K562 (cell line): ENCODE data around the gene MMD2. TPM values are rescaled to one million over a fixed set of nuclear protein-coding genes. Genes with fewer than 3 reads are reported as not detected.

Source experiments
- ATAC-seq: fragments of 200-7000 bp; cut with Tn5 transposase; 3 replicates; pipeline ENCODE4 v1.9.1; 2020; ENCODE audit warnings: moderate library complexity
- BruUV-seq: library from RNA; stranded (reverse); fragments of 400-500 nt; replicated peaks from 2 replicates; lab custom pipeline; 2021; lab: Mats Ljungman, UMichigan
- CTCF ChIA-PET: fragments of 300-600 bp; formaldehyde crosslinking; extraction: SDS; loops from one replicate; lab custom pipeline; 2021; ENCODE audit warnings: low intra/inter-chr PET ratio; lab: Yijun Ruan, JAX
- POLR2A ChIA-PET: fragments of 300-600, 350-650 bp; sonication (Branson Sonifier 250); formaldehyde crosslinking; extraction: SDS; loops from one replicate; lab custom pipeline; 2021; ENCODE audit warnings: antibody characterized with exemption, inconsistent platforms; lab: Yijun Ruan, JAX
- DNase-seq, 4 experiments: peaks; one replicate each; pipeline versions ENCODE4 v3.0.0 to v3.0.0-alpha.2; 2011 to 2018; ENCODE audit warnings: low spot score in 3 of 4, mixed read lengths in 3 of 4; ENCODE audit errors: extremely low read depth in 1 of 4
- FAIRE-seq: peaks from 2 replicates; lab custom pipeline; 2011; peaks lifted over from hg19 to GRCh38; lab: Jason Lieb, UNC
- H2AFZ ChIP-seq: 2 replicates; pipeline ENCODE4 v1.6.0; 2011; ENCODE audit warnings: low read depth, low read length, control low read depth, inconsistent platforms
- H3K27ac ChIP-seq: fragments of 200-600 bp; 3 replicates; pipeline ENCODE4 v1.8.0; 2011; ENCODE audit warnings: low read depth, mild to moderate bottlenecking, control low read depth, inconsistent platforms, low read length, moderate library complexity, mixed read lengths; ENCODE audit errors: extremely low read depth
- H3K27me3 ChIP-seq, 2 experiments: fragments of 300-600 bp in 1 of 2; 2 replicates in 1 of 2; 3 replicates in 1 of 2; pipeline versions ENCODE4 v1.6.0 to v1.8.0; 2011; ENCODE audit warnings: inconsistent platforms in 2 of 2, low read length in 2 of 2, mild to moderate bottlenecking in 1 of 2, mixed read lengths in 1 of 2, moderate library complexity in 1 of 2; ENCODE audit not compliant: control insufficient read depth in 2 of 2, insufficient read depth in 2 of 2
- H3K36me3 ChIP-seq: fragments of 300-600 bp; 3 replicates; pipeline ENCODE4 v1.8.0; 2011; ENCODE audit warnings: mild to moderate bottlenecking, low read length, inconsistent platforms; ENCODE audit not compliant: control insufficient read depth, insufficient read depth
- H3K4me1 ChIP-seq, 2 experiments: fragments of 200-600 bp in 1 of 2; replicated peaks in 1 of 2; 2 replicates in 1 of 2; 3 replicates in 1 of 2; pipeline versions ENCODE4 v1.5.1 to v1.8.0; 2011; ENCODE audit warnings: inconsistent platforms in 2 of 2, low read length in 2 of 2, mild to moderate bottlenecking in 1 of 2, mixed read lengths in 1 of 2, moderate library complexity in 1 of 2; ENCODE audit not compliant: control insufficient read depth in 2 of 2, insufficient read depth in 2 of 2
- H3K4me2 ChIP-seq: 2 replicates; pipeline ENCODE4 v1.6.1; 2011; ENCODE audit warnings: low read length, control low read depth, inconsistent platforms, mixed read lengths; ENCODE audit not compliant: insufficient read depth
- H3K4me3 ChIP-seq: fragments of 200-600 bp; sonication (generic), shearing (Covaris generic); 2 replicates; pipeline ENCODE4 v1.5.1; 2016; ENCODE audit warnings: control low read depth, inconsistent platforms
- H3K79me2 ChIP-seq: fragments of 200-600 bp; 3 replicates; pipeline ENCODE4 v1.8.0; 2011; ENCODE audit warnings: low read length, inconsistent platforms; ENCODE audit not compliant: control insufficient read depth, insufficient read depth
- H3K9ac ChIP-seq, 2 experiments: 2 replicates each; pipeline versions ENCODE4 v1.6.0 to v1.6.1; 2011; ENCODE audit warnings: low read depth in 2 of 2, low read length in 2 of 2, control low read depth in 1 of 2, inconsistent platforms in 1 of 2, mild to moderate bottlenecking in 1 of 2, mixed read lengths in 1 of 2; ENCODE audit not compliant: insufficient read depth in 1 of 2
- H3K9me1 ChIP-seq: one replicate; pipeline ENCODE4 v1.6.0; 2011; ENCODE audit warnings: inconsistent platforms, mild to moderate bottlenecking, low read length, moderate library complexity; ENCODE audit not compliant: control insufficient read depth, insufficient read depth
- H3K9me3 ChIP-seq: replicated peaks from 2 replicates; pipeline ENCODE4 v1.5.1; 2011; ENCODE audit warnings: low read depth, low read length, inconsistent platforms; ENCODE audit not compliant: control insufficient read depth, insufficient read depth
- H4K20me1 ChIP-seq: replicated peaks from 2 replicates; pipeline ENCODE4 v1.6.1; 2011; ENCODE audit warnings: low read length, inconsistent platforms, mixed read lengths; ENCODE audit not compliant: control insufficient read depth, insufficient read depth
- ATF7 ChIP-seq: fragments of 450-650 bp; IDR thresholded peaks from 2 replicates; pipeline ENCODE4 v1.7.1; 2014; ENCODE audit warnings: mild to moderate bottlenecking, moderate library complexity
- CBFA2T3 ChIP-seq: fragments of 450-650 bp; IDR thresholded peaks from 2 replicates; pipeline ENCODE4 v1.6.1; 2017
- CREB1 ChIP-seq, 2 experiments: sonication (generic) in 1 of 2; formaldehyde crosslinking in 1 of 2; IDR thresholded peaks; 2 replicates each; pipeline versions ENCODE4 v1.6.1 to v1.8.0; 2012 to 2022; ENCODE audit warnings: inconsistent platforms in 1 of 2, mild to moderate bottlenecking in 1 of 2, missing genetic modification reagents in 1 of 2, moderate library complexity in 1 of 2
- CREM ChIP-seq: IDR thresholded peaks from 2 replicates; pipeline ENCODE4 v1.6.1; 2014; ENCODE audit warnings: antibody characterized with exemption, low read depth
- WGBS: fragments of 100-300 bp; shearing (Covaris generic); methylation state at CpG from one replicate; pipeline ENCODE4 v1.1.6; 2016; ENCODE audit warnings: low coverage, mixed read lengths; ENCODE audit not compliant: insufficient coverage; ENCODE audit errors: missing lambda C conversion rate; 5-methylcytosine and 5-hydroxymethylcytosine counted together
- in situ Hi-C: fragments of 300-500 bp; cut with MboI; formaldehyde crosslinking; loops from 4 replicates; pipeline ENCODE4 v1.15.0; 2018; ENCODE audit warnings: inconsistent platforms, mixed read lengths
- intact Hi-C: fragments of 100-400 bp; cut with micrococcal nuclease; formaldehyde crosslinking; loops from 2 replicates; pipeline ENCODE4 v1.14.2; 2022
- polyA plus RNA-seq, 8 experiments: library from polyadenylated mRNA; depleted of rRNA in 4 of 8; stranded (reverse) in 5 of 8; unstranded in 3 of 8; fragments of >200 nt; fragmentation: Nextera tagmentation in 2 of 8; fragmentation: Illumina TruSeq in 1 of 8; extraction: Ambion mirVana in 2 of 8; extraction: Trizol in 1 of 8; gene quantifications; 2 replicates each; pipeline versions ENCODE4 v1.2.1 to v1.2.3, GENCODE V29; 2011 to 2014; ENCODE audit warnings: inconsistent platforms in 1 of 8, missing spikeins in 1 of 8
- total RNA-seq, 7 experiments: library from RNA; depleted of rRNA in 6 of 7; stranded (reverse); fragments of >200 nt in 6 of 7; fragmentation: Illumina TruSeq in 2 of 7; extraction: Trizol in 2 of 7; gene quantifications; 2 replicates each; pipeline versions ENCODE4 v1.2.1 to v1.2.3, GENCODE V29; 2011 to 2021; ENCODE audit warnings: low replicate concordance in 1 of 7
- TF ChIP-seq, protein P1 (sequence below): sonication (generic); formaldehyde crosslinking; IDR thresholded peaks from 2 replicates; pipeline ENCODE4 v1.8.0; 2022; ENCODE audit warnings: missing genetic modification reagents, mild to moderate bottlenecking, borderline replicate concordance
- TF ChIP-seq, protein P2 (sequence below): sonication (generic); formaldehyde crosslinking; IDR thresholded peaks from 2 replicates; pipeline ENCODE4 v1.8.0; 2022; ENCODE audit warnings: mild to moderate bottlenecking, missing genetic modification reagents
- TF ChIP-seq, protein P3 (sequence below), 2 experiments: fragments of 450-650 bp in 1 of 2; sonication (generic) in 1 of 2; formaldehyde crosslinking in 1 of 2; IDR thresholded peaks in 1 of 2; conservative IDR thresholded peaks in 1 of 2; 2 replicates each; pipeline versions ENCODE4 v1.6.1 to v1.8.1; 2016 to 2023; ENCODE audit warnings: mild to moderate bottlenecking in 2 of 2, moderate library complexity in 2 of 2, inconsistent platforms in 1 of 2, missing genetic modification reagents in 1 of 2
- TF ChIP-seq, protein P4 (sequence below): fragments of 250-450 bp; sonication (Bioruptor Pico); IDR thresholded peaks from 2 replicates; pipeline ENCODE4 v1.8.0; 2022; ENCODE audit warnings: inconsistent platforms

Gene MMD2
- total and polyA plus RNA-seq, 9 of the 15 experiments (the other 6 are each of a cell fraction or from before 2014, with no cell fraction given) = not detected

DNA sequence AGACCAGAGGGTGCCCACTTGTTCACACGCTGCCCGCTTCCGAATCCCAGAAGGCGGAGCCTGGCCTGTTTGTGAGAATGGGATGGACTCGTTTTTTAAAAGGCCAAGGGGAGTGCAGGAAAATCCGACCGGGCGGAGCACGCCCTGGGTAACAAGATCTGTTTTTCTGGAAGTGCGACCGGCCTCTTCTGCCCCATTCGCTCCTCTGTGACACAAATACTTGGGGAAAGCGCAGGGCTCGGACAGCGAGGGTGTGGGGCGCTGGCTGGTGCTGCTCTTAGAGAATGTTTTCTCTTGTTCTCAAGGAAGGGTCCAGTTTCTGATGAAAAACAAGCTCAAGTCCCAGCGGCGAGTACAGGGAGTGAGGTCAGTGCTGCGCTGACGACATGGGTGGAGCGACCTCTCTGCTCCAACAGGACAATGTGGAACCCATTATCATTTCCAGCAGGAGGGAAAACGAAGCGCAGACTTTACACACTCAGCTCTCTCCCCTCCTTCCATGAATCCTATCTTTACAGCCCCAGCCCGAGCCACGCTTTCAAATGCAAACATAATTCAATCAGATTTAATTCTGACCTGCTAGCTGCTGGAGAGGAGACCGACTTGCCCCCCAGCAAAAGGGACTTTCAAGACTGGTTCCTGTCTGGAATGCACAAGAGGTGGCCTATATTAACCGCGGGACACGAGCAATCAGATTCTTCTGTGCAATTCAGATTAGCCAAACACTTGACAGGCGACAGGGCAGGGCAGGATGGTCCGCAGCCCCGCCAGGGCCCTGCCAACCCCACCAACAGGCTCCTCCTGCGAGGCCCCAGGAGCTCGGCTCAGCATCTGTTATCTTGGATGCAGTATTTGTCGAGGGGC, 76.6 kb downstream of the MMD2 start:
- Histone ChIP-seq H3K36me3 (peaks cover 3% of the 10 kb centered on the region; the same call in 1 of the 3 replicates), H3K4me2 (peak overlapping the region; percentile 78), H4K20me1 (no peaks in the 10 kb centered on the region), H3K9me3 (no peaks in the 10 kb centered on the region; the same call in 1 of the 2 replicates), H3K4me3 (peak overlapping the region; percentile 70), H3K4me1 (peaks cover 9 to 18% of the 10 kb centered on the region in 2 experiments), H3K27me3 (no peaks in the 10 kb centered on the region), H3K79me2 (peaks cover 4% of the 10 kb centered on the region; the same call in 2 of the 3 replicates), H3K27ac (no peak overlapping the region; the same call in 2 of the 3 replicates), H3K9me1 (no peaks in the 10 kb centered on the region), H3K9ac (peak overlapping the region; percentile 71 to 96; a peak in 3 of 4 replicates), H2AFZ (peak overlapping the region; percentile 87)
- ATAC-seq = peak; percentile 51
- WGBS = 40% methylated on average over 35 of the region's 35 CpGs
- POLR2A ChIA-PET = interaction anchor here (0.6 to 1.4 kb wide), 5 partner anchors 9 to 121 kb away, joined by 3 to 4 read pairs (median 3); partner anchors contain the start of gene AP5Z1
- TSS peak; percentile 59 for BruUV-seq
- intact Hi-C loops = loop anchor here (1.0 to 10.0 kb wide), 4 partner anchors 33 to 268 kb away; no protein-coding TSS in a partner anchor
- FAIRE-seq = peak; percentile 78
- in situ Hi-C loops = no loop called here
- CTCF ChIA-PET = interaction anchor here (0.6 to 2.2 kb wide), 3 partner anchors 33 to 321 kb away, joined by 3 to 11 read pairs (median 6); no protein-coding TSS in a partner anchor
- DNase-seq = peak; percentile 29 to 60 (median 33)
- TF ChIP-seq, protein P1, sequence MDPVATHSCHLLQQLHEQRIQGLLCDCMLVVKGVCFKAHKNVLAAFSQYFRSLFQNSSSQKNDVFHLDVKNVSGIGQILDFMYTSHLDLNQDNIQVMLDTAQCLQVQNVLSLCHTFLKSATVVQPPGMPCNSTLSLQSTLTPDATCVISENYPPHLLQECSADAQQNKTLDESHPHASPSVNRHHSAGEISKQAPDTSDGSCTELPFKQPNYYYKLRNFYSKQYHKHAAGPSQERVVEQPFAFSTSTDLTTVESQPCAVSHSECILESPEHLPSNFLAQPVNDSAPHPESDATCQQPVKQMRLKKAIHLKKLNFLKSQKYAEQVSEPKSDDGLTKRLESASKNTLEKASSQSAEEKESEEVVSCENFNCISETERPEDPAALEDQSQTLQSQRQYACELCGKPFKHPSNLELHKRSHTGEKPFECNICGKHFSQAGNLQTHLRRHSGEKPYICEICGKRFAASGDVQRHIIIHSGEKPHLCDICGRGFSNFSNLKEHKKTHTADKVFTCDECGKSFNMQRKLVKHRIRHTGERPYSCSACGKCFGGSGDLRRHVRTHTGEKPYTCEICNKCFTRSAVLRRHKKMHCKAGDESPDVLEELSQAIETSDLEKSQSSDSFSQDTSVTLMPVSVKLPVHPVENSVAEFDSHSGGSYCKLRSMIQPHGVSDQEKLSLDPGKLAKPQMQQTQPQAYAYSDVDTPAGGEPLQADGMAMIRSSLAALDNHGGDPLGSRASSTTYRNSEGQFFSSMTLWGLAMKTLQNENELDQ (CRISPR knock-in tag) = no peak
- TF ChIP-seq CREM (peak; percentile 62), CBFA2T3 (peak; percentile 35; the same call in 1 of the 2 replicates), ATF7 (0 out of 2 replicates have a peak, but pooled peaks have one; percentile 32), CREB1 (IDR thresholded peaks at IDR 0.05) (0 out of 2 replicates have a peak, but pooled peaks have one; percentile 27), CREB1 (CRISPR knock-in tag; IDR thresholded peaks at IDR 0.05) (no peak)
- TF ChIP-seq, protein P2, sequence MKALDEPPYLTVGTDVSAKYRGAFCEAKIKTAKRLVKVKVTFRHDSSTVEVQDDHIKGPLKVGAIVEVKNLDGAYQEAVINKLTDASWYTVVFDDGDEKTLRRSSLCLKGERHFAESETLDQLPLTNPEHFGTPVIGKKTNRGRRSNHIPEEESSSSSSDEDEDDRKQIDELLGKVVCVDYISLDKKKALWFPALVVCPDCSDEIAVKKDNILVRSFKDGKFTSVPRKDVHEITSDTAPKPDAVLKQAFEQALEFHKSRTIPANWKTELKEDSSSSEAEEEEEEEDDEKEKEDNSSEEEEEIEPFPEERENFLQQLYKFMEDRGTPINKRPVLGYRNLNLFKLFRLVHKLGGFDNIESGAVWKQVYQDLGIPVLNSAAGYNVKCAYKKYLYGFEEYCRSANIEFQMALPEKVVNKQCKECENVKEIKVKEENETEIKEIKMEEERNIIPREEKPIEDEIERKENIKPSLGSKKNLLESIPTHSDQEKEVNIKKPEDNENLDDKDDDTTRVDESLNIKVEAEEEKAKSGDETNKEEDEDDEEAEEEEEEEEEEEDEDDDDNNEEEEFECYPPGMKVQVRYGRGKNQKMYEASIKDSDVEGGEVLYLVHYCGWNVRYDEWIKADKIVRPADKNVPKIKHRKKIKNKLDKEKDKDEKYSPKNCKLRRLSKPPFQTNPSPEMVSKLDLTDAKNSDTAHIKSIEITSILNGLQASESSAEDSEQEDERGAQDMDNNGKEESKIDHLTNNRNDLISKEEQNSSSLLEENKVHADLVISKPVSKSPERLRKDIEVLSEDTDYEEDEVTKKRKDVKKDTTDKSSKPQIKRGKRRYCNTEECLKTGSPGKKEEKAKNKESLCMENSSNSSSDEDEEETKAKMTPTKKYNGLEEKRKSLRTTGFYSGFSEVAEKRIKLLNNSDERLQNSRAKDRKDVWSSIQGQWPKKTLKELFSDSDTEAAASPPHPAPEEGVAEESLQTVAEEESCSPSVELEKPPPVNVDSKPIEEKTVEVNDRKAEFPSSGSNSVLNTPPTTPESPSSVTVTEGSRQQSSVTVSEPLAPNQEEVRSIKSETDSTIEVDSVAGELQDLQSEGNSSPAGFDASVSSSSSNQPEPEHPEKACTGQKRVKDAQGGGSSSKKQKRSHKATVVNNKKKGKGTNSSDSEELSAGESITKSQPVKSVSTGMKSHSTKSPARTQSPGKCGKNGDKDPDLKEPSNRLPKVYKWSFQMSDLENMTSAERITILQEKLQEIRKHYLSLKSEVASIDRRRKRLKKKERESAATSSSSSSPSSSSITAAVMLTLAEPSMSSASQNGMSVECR (CRISPR knock-in tag) = peak; percentile 10; the same call in 1 of the 2 replicates
- TF ChIP-seq, protein P3, sequence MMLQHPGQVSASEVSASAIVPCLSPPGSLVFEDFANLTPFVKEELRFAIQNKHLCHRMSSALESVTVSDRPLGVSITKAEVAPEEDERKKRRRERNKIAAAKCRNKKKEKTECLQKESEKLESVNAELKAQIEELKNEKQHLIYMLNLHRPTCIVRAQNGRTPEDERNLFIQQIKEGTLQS (IDR thresholded peaks at IDR 0.05) = peak; percentile 29; the same call in 1 of the 2 replicates
- TF ChIP-seq, protein P3 (CRISPR knock-in tag; conservative IDR thresholded peaks at IDR 0.05) = no peak
- TF ChIP-seq, protein P4, sequence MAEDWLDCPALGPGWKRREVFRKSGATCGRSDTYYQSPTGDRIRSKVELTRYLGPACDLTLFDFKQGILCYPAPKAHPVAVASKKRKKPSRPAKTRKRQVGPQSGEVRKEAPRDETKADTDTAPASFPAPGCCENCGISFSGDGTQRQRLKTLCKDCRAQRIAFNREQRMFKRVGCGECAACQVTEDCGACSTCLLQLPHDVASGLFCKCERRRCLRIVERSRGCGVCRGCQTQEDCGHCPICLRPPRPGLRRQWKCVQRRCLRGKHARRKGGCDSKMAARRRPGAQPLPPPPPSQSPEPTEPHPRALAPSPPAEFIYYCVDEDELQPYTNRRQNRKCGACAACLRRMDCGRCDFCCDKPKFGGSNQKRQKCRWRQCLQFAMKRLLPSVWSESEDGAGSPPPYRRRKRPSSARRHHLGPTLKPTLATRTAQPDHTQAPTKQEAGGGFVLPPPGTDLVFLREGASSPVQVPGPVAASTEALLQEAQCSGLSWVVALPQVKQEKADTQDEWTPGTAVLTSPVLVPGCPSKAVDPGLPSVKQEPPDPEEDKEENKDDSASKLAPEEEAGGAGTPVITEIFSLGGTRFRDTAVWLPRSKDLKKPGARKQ (CRISPR knock-in tag) = peak; percentile 74; the same call in 1 of the 2 replicates
